GM18519 (cell line): ENCODE results near the gene S100A14.
A peak's percentile ranks its signal among the peaks of the same experiment; 100 is the strongest.

Source experiments
- ATAC-seq: cut with Tn5 transposase; IDR thresholded peaks from one replicate; pipeline ENCODE4 v1.9.1; 2021; ENCODE audit warnings: mild to moderate bottlenecking, moderate library complexity; ENCODE audit not compliant: unreplicated experiment, low FRiP score

S100A14 gene

DNA sequence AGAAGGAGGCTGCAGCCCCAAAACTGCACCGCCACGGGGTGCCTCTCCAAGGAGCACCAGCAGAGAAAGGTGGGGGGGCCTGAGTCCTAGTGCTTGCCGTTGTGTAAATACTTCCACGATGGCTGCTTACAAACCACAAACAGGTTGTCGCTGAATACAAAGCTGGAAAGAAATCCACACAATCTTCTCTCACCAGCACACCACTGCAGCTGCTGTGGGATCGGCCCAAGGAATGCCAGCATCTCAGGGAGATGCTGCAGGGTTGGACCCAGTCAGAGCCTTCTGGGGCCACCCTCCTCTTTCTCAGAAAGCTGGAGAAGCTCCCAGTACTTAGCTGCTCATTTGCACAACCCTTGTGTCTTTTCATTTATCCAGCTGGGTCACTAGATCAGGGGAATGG lies 3.0 kb upstream of the S100A14 start:
- ATAC-seq, result no peak

DNA sequence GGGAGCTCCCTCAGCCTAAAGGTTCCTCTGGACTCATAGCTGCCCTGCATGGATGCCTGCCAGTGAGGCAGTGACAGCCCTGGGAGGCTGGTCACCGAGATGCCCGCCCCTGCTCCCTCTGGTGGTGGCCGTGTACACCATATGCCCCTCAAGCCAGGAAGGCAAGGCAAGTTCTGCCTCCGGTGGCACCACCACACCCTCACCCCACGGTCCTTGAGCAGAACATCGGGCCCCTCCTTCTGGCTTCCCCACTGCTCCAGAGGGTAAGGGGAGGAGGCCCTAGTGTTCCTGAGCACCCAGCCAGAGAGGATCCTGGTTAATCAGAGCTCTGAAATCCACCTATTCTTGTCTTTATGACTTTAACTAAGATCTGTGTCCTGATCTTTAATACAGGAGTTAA lies 1.5 kb upstream of the S100A14 start:
- ATAC-seq, result no peak

DNA sequence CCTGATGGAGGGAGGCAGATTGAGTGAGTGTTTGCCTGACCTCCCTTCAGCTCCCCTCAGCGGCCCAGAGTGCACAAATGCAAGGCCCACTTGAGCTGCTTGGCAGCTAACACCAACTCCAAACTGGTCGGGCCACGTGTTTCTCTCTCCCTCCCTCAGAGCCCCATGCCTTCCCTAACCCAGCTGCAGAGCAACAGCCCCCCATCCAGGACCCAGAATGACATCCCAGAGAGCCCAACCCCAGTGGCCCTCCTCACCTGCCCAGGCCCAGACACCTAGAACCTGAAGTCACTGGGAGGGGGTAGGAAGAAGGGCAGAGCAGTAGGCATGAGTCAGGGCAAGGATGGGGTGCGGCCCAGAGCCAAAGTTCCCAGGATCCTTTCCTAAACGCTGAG lies 789 bp upstream of the S100A14 start:
- ATAC-seq, result no peak

DNA sequence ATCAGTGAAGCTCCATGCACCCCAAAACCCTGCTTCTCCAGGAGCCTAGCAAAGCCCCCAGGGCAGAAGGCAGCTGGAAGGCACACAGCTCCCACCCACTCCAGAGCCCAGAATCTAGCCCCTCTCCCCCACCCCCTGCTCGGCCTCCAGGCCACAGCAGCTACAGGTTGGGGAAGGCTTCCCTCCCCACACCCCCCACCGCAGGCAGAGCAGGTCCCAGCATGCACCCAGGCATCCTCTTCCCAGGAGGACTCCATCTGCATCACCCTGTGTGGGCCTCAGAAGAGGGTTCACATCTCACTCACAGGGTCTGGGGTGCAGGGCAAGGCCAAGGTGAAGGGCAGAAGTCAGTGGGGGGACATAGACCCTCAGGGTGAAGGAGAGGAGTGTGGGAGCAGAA lies 719 bp downstream of the S100A14 start:
- no peak for ATAC-seq

DNA sequence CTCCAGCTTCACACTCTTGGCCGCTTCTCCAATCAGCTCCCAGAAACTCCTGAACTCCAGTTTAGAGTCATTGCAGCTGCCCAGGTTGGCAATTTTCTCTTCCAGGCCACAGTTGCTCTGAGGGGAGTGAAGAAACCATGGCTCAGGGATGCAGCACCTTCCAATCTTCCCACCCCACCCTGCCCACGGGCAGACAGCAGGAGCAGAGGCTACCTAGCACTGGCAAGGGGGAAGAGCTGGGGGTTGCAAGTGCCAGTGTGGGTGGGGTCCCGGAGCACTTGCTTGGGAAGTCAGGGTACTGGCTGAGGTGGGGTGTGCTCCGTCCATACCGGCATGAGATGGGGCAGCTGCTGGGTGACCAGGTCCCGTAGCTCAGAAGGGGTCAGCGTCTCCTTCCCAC lies 1.2 kb downstream of the S100A14 start:
- ATAC-seq, result no peak

DNA sequence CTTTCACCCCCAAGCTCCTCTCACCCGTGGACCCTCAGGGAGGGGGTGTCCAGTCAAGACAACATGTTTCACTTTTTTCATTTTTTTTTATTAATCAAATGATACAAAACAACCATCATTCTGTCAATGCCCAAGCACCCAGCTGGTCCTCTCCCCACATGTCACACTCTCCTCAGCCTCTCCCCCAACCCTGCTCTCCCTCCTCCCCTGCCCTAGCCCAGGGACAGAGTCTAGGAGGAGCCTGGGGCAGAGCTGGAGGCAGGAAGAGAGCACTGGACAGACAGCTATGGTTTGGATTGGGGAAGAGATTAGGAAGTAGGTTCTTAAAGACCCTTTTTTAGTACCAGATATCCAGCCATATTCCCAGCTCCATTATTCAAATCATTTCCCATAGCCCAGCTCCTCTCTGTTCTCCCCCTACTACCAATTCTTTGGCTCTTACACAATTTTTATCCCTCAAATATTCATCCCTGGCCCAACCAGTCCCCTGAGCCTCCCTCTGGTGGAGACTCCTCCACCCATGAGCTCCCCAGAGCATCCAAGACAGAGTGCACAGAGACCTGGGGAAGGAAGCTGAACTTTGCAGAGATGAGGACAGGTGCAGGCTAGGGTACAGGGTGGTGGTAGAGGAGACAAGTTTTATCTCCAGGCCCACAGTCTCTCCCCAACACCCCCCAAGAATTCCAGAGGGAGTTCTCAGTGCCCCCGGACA lies 1.8 kb downstream of the S100A14 start:
- no peak for ATAC-seq

GRCh38 chr1:153613406-153613805 lies 2.7 kb downstream of the S100A14 start:
- no peak for ATAC-seq

GRCh38 chr1:153612755-153613331 lies 3.3 kb downstream of the S100A14 start, which contains the start of gene S100A16:
TSS of gene S100A16 (minus strand) at chr1:153613137. CDS start at chr1:153608151, 4,986 bp downstream.
- no peak for ATAC-seq

DNA sequence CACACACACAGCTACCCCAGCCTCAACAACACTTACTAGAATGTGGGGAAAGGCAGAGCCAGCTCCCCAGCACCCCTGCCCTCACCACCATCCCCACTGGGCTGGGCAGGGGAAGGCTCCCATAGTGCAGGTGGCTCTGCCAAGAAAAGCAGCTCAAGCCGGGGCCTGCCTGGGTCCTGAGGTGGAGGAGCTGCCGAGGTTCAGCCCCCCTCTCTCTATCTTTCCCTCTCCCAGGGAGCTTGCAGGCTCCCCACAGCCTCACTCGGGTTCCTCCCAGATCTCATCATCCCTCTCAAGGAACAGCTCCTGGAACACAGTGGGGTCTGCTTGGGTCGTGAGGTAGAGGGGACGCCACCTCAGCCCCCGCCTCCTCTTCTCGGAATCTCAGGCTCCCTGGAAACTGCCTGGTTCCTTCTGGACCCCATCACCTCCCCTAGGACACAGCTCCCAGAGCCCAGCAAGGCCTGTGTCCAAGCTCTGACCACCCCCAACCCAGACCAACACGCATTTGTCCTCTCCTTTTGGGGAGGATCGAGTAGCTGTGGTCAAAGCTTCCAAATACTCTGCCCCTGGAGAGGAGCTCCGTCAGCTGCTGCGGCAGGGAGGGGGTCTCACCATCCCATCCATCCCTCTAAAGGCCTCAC lies 3.9 kb downstream of the S100A14 start:
- no peak for ATAC-seq

GRCh38 chr1:153611356-153611755 lies 4.8 kb downstream of the S100A14 start:
- ATAC-seq, result no peak

DNA sequence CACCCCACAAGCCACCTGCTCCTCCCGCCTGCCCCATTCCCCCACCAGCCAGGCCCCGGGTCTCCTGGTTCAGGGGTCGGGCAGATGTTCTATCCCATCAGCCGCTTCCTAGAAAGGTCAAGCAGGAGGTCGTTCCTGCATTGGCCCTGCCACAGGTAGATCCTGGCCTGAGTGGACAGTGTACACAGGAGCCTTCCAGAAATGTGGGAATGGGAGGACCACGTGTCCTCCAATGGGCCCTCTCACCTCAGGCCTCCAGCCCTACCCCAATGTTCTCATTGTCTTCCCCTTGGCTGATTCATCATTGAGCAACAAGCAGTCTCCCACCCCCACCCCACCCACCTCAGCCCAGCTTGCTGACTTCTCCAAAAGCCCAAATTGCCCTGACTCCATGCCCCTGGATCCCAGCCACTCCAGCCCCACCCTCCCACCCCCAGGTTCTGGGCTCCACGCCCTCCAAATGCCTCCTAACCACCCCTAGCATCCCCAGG lies 5.3 kb downstream of the S100A14 start:
- no peak for ATAC-seq

- ATAC-seq, result no peak
Measured at GRCh38 chr1:153610334-153610733, 5.8 kb downstream of the S100A14 start.

DNA sequence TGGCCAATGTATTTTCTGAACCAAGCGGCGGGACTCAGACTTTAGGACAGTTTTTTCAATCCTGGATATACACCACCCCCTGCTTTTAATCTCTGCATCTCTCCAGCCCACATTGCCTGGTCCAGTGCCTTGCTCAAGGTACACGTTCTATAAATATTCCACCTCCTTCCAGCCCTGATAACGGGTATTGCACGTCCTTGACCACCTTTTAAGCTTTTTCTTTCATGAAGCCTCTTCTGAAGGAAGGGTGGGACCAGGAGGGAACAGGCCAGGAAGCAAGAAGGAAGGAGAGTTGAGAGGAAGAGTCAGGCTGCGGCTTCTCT lies 6.6 kb downstream of the S100A14 start:
- ATAC-seq, result no peak

DNA sequence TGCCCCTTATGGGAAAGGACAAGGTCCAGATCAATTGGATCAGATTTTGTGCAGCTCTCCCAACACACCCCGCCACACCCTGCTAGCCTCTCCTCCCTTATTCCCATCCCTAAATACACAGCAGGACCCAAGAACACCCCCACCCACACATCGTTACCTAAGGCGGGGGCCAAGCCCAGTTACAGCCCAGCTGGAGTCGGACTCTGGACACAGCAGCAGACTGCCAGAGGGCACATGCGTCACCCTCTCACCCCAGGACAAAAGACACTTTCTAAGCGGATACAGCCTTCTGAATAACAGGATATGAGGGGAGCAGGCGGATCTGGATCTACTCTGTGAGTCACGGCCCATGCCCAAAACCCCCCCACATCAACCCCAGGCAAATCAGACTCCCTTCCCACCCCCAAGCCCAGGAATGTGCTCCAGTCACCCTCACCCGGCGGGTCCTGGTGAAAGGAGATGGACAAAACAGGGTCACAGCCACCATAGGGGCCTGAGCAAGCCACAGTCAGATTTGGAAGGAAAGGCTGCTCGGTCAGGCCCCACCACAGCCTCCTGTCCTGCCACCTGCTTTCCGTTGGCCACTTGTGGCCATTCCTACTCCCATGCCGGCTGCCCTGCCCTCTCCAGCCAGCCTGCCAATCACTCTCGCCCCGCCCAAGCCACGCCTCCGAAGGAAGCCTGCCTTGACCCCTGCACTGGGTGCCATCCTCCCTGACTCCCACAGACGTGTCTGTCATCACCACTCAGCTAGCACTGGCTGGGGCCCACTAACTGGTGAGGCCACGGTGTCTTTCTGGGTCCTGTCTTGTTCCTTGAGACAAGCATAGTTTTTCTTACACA lies 7.2 kb downstream of the S100A14 start:
- ATAC-seq, result no peak

DNA sequence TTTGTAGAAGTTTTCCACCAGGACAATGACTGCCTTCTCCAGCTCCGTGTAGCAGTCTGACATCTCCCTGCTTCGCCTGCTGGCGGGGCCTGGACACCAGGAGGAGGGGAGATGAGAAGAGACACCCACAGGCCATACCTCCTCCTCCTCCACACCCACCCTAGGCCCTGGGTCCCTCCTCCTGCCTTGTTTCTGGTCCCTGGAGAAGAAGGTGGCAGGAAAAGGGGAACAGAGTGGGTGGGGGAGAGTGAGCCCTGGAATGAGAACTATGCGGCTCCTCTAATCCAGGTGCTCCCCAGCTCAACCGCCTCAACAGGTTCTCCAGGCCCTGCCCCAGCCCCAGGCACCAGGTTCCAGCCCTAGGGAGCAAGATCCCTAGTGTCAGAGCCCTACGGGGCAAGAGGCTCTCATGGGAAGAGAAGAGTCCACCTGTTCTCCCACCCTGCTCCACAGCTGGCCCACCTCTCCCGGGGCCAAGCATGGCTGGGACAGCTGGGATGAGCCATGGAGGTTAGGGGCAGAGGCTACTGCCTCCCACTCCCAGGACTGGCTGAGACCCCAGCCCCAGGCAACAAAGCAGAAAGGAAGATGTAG lies 7.9 kb downstream of the S100A14 start:
- no peak for ATAC-seq

DNA sequence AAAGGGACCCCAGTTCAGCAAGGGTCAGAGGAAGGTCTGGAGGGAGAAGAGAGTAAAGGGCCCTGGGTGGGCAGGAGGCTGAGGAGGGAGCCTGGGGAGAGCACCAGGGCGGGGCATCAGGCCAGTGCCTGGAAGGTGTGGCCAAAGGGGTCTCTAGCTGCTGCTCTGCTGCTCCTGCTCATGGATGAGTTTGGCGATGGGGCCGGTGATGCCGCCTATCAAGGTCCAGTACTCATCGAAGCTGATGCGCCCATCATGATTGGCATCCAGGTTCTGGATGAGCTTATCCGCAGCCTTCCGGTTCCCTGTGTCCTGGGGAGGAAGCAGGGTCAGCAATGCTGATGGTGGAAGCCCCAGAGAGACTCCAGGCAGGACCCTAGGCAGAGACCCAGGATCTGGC lies 8.7 kb downstream of the S100A14 start:
- no peak for ATAC-seq

GRCh38 chr1:153606194-153606593 lies 9.9 kb downstream of the S100A14 start:
- no peak for ATAC-seq

GRCh38 chr1:153602749-153603148 lies 13.4 kb downstream of the S100A14 start:
- no peak for ATAC-seq

GRCh38 chr1:153599847-153600246 lies 16.3 kb downstream of the S100A14 start:
- ATAC-seq, result no peak

GRCh38 chr1:153598309-153599172 lies 17.6 kb downstream of the S100A14 start:
- peak; percentile 87 for ATAC-seq
